Testis (tissue), 2 donors: ENCODE data around the gene TNS1.

Experiments
- POLR2A ChIP-seq: fragments of 450-650 bp; IDR thresholded peaks from one replicate; pipeline ENCODE4 v1.6.1; 2017; ENCODE audit warnings: antibody characterized with exemption, mild to moderate bottlenecking, moderate library complexity
- TF ChIP-seq, protein P1 (sequence below), 3 experiments: fragments of 450-650 bp in 2 of 3; fragments of 200-600 bp in 1 of 3; sonication (generic) in 1 of 3; IDR thresholded peaks; one replicate each; pipeline ENCODE4 v1.5.1; 2016 to 2019; ENCODE audit warnings: antibody characterized with exemption in 3 of 3, mild to moderate bottlenecking in 2 of 3, moderate library complexity in 1 of 3

- TF ChIP-seq, protein P1, sequence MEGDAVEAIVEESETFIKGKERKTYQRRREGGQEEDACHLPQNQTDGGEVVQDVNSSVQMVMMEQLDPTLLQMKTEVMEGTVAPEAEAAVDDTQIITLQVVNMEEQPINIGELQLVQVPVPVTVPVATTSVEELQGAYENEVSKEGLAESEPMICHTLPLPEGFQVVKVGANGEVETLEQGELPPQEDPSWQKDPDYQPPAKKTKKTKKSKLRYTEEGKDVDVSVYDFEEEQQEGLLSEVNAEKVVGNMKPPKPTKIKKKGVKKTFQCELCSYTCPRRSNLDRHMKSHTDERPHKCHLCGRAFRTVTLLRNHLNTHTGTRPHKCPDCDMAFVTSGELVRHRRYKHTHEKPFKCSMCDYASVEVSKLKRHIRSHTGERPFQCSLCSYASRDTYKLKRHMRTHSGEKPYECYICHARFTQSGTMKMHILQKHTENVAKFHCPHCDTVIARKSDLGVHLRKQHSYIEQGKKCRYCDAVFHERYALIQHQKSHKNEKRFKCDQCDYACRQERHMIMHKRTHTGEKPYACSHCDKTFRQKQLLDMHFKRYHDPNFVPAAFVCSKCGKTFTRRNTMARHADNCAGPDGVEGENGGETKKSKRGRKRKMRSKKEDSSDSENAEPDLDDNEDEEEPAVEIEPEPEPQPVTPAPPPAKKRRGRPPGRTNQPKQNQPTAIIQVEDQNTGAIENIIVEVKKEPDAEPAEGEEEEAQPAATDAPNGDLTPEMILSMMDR (IDR thresholded peaks at IDR 0.05) = no peak
- TF ChIP-seq POLR2A = no peak
Observed at GRCh38 chr2:217832987-217833386, 169.8 kb downstream of the TNS1 start.
